Psoas muscle (tissue), 8 donors: ENCODE results near the gene SMTN. TPM values are rescaled to one million over a fixed set of nuclear protein-coding genes. Genes with fewer than 3 reads are reported as not detected.
A peak's percentile ranks its signal among the peaks of the same experiment; 100 is the strongest.

ENCODE experiments used
- ATAC-seq, 4 donors: fragments of 200-7000 bp; cut with Tn5 transposase; one replicate each; pipeline ENCODE4 v1.9.1; 2020; ENCODE audit warnings: moderate library complexity in 3 of 4, mild to moderate bottlenecking in 2 of 4
- DNase-seq, 2 donors: peaks; one replicate each; pipeline ENCODE4 v3.0.0-alpha.2; 2020
- H3K27ac ChIP-seq: fragments of 200-600 bp; one replicate; pipeline ENCODE4 v1.8.0; 2022
- H3K27me3 ChIP-seq, 3 donors: fragments of 200-600 bp in 1 of 3; one replicate each; pipeline versions ENCODE4 v1.6.1 to v1.8.0; 2013 to 2022; ENCODE audit warnings: low read length in 2 of 3, mild to moderate bottlenecking in 2 of 3, moderate library complexity in 1 of 3; ENCODE audit not compliant: insufficient read depth in 3 of 3
- H3K36me3 ChIP-seq, 2 donors: fragments of 200-600 bp in 1 of 2; one replicate each; pipeline versions ENCODE4 v1.6.1 to v1.8.0; 2013 to 2022; ENCODE audit warnings: low read depth in 1 of 2, mild to moderate bottlenecking in 1 of 2, moderate library complexity in 1 of 2; ENCODE audit not compliant: insufficient read depth in 1 of 2
- H3K4me1 ChIP-seq: fragments of 200-600 bp; one replicate; pipeline ENCODE4 v1.8.0; 2022
- H3K4me3 ChIP-seq: fragments of 200-600 bp; one replicate; pipeline ENCODE4 v1.8.0; 2022; ENCODE audit warnings: mild to moderate bottlenecking
- H3K9me3 ChIP-seq: fragments of 200-600 bp; one replicate; pipeline ENCODE4 v1.8.0; 2022
- WGBS, 3 donors: extraction: QIAGEN DNeasy Blood & Tissue Kit; methylation state at CpG; one replicate each; pipeline versions ENCODE4 v1.1.6 to v1.1.7; 2013; 5-methylcytosine and 5-hydroxymethylcytosine counted together
- intact Hi-C, 2 donors: fragments of 100-400 bp; cut with DNase I; formaldehyde crosslinking; loops; one replicate each; pipeline versions ENCODE4 v1.11.0 to v1.14.2; 2022
- polyA plus RNA-seq, 3 donors: library from polyadenylated mRNA; stranded (reverse); fragments of 200-250 nt; gene quantifications; one replicate each; pipeline ENCODE4 v1.2.3, GENCODE V29; 2013
- total RNA-seq, 4 donors: library from RNA; stranded (reverse); fragmentation: NEBNext Ultra II Directional in 2 of 4; extraction: Animal tissue kit (Norgen Biotek cat#: 25700) in 2 of 4; gene quantifications; one replicate each; pipeline versions ENCODE4 v1.2.1 to v1.2.4, GENCODE V29; 2021 to 2023
- TF ChIP-seq, protein P1 (sequence below): fragments of 200-600 bp; IDR thresholded peaks from one replicate; pipeline ENCODE4 v1.8.0; 2022; ENCODE audit warnings: antibody characterized with exemption
- donor health status: healthy with polysubstance abuse.
- donor health status: DM: no; HTN: no; CAD: no; lungs with moderate emphysema.
- donor health status: Bipolar disorder and iron deficiency.
- donor health status: healthy.
- donor health status: DM: yes; HTN: yes; CAD: no.
- donor health status: DM: no; HTN: no; CAD: no.
- donor health status: DM: no; HTN: no; CAD: no.
- donor health status: DM: yes; HTN: yes; CAD: no.

SMTN gene
- total and polyA plus RNA-seq, 7 donors: 23.0 to 79.3 (median 43.4) TPM

DNA sequence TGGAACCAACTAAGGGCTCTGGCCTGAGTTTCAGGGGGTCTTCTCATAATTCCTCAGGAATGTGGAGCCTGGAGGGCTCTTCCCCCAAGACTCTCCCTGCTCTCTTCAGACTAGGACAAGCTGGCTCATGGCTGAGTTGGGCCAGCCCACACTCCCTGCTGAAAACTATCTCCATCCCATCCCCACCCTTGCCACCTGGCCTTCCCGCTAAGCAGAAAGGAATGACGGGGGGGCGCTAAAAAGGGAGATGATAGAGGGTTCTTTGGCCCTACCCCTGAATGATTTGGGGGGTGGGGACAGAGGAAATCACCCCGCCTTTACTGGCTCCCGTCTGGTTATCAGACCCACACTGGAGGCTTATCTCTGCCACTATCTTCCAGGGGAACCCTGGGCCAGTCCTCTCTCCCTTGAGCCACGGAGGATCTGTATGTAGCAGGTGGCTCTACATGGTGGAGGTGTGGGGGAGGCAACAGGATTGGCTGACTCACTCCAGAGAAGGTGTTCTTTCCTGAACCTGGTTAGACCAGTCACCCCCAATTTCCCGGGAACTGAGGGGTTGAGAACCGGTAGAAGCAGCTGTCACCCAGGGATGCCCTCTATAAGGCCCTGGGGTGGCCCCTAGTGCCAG lies 5.7 kb downstream of the SMTN start:
- Histone ChIP-seq H3K4me1 (peaks cover 26% of the 10 kb centered on the region), H3K36me3 (peaks cover 0 to 38% of the 10 kb centered on the region in 2 donors), H3K27ac (peak overlapping the region; percentile 94), H3K4me3 (no peak overlapping the region), H3K9me3 (no peaks in the 10 kb centered on the region), H3K27me3 (no peaks in the 10 kb centered on the region)
- intact Hi-C loops: loop anchor here in 1 of 2 donors (10.0 kb wide), 1 partner anchor 148 kb away; no protein-coding TSS in a partner anchor
- TF ChIP-seq, protein P1, sequence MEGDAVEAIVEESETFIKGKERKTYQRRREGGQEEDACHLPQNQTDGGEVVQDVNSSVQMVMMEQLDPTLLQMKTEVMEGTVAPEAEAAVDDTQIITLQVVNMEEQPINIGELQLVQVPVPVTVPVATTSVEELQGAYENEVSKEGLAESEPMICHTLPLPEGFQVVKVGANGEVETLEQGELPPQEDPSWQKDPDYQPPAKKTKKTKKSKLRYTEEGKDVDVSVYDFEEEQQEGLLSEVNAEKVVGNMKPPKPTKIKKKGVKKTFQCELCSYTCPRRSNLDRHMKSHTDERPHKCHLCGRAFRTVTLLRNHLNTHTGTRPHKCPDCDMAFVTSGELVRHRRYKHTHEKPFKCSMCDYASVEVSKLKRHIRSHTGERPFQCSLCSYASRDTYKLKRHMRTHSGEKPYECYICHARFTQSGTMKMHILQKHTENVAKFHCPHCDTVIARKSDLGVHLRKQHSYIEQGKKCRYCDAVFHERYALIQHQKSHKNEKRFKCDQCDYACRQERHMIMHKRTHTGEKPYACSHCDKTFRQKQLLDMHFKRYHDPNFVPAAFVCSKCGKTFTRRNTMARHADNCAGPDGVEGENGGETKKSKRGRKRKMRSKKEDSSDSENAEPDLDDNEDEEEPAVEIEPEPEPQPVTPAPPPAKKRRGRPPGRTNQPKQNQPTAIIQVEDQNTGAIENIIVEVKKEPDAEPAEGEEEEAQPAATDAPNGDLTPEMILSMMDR: no peak
- 72 to 79% (median 75%) methylated on average over 8 of the region's 8 CpGs for WGBS, 3 donors
- no peak for ATAC-seq
- DNase-seq: no peak

DNA sequence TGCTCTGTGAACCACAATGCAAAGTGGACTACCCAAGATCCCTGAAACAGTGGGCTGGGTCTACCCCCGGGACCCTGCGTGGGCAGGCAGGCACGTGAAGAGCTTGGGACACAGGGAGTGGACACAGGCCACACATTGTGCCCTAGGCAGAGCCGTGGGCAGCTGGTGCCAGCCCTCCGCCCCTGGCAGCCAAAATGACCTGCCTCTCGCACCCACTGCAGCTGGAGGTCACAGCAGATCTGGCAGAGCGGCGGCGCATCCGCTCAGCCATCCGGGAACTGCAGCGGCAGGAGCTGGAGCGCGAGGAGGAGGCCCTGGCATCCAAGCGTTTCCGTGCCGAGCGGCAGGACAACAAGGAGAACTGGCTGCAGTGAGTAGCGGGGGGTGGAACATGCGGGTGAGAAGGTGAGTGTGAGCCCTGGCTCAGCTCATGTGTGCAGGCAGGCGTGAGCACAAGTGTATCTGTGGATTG lies 6.7 kb downstream of the SMTN start:
- no peak for ATAC-seq
- DNase-seq: peak in 1 of 2 donors; percentile 52
- 87 to 92% (median 89%) methylated on average over 21 of the region's 21 CpGs for WGBS, 3 donors
- Histone ChIP-seq H3K4me1 (peaks cover 24% of the 10 kb centered on the region), H3K27me3 (no peaks in the 10 kb centered on the region), H3K9me3 (no peaks in the 10 kb centered on the region), H3K36me3 (peaks cover 0 to 48% of the 10 kb centered on the region in 2 donors), H3K4me3 (no peak overlapping the region), H3K27ac (no peak overlapping the region)
- TF ChIP-seq, protein P1: no peak
- intact Hi-C loops: loop anchor here (2.0 to 10.0 kb wide), 2 partner anchors 61 to 147 kb away; no protein-coding TSS in a partner anchor

DNA sequence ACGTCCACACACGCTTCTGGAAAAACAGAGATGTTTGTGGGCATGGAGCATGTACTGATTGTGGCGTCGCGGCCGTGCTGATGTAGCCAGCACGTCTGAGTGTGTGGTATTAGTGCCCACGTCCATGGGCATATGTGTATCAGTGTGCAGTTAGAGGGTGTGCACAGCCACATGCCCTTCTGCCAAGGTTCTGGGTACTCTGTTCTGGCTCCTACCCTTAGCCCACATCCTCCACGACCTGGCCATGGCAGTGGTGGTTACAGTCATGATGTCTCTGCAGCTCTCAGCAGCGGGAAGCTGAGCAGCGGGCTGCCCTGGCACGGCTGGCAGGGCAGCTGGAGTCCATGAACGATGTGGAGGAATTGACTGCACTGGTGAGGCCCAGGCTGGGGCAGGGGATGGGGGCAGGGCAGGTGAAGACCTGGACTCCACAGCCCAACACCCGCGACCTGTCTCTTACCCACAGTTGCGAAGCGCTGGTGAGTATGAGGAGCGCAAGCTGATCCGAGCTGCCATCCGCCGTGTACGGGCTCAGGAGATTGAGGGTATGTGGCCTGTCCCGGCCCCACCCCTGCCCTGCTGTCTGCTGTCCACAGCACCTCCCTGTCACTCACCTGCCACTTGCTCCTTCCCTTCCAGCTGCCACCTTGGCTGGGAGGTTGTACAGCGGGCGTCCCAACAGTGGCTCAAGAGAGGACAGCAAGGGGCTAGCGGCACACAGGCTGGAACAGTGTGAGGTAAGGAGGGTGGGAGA lies 7.3 kb downstream of the SMTN start:
- Histone ChIP-seq H3K27ac (peak overlapping the region; percentile 46), H3K4me1 (peaks cover 21% of the 10 kb centered on the region), H3K27me3 (no peaks in the 10 kb centered on the region), H3K36me3 (peaks cover 0 to 50% of the 10 kb centered on the region in 2 donors), H3K9me3 (no peaks in the 10 kb centered on the region), H3K4me3 (no peak overlapping the region)
- ATAC-seq (no peak), DNase-seq (no peak)
- 84 to 88% (median 86%) methylated on average over 26 of the region's 26 CpGs for WGBS, 3 donors
- intact Hi-C loops: loop anchor here (2.0 to 10.0 kb wide), 2 partner anchors 60 to 146 kb away; no protein-coding TSS in a partner anchor
- TF ChIP-seq, protein P1: no peak

DNA sequence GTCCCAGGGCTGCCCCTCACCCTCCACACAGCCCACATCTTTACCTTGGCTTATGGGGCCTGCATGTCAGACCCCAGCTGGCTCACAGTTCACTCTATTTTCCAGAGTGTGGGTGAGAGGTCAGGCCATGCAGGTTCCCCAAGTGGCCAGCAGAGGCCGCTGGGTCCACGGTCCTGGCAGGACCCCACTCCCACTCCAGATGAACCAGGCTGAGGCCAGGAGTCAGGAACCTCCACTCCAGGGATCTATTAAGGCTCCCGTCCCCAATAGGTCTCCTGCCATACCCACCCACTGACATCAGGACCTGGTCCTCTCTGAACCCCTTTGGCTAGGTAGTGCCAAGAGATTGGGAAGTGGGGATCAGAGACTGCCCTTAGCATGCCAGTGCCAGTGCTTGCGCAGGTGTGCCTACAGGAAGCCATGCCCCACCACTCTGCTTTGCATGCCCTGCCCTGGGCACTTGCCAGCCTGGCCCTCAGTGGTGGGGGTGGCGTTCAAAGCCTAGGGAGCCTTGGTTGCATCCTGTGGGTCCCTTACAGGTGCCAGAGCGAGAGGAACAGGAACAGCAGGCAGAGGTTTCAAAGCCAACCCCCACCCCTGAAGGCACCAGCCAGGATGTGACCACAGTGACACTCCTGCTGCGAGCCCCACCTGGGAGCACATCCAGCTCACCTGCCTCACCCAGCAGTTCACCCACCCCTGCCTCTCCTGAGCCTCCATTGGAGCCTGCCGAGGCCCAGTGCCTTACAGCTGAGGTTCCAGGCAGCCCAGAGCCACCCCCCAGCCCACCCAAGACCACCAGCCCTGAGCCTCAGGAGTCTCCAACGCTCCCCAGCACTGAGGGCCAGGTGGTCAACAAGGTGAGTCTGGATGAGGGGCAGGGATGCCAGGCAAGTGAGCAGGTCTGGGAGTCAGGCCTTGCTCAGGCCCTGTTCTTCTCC lies 8.3 kb downstream of the SMTN start:
- peak; percentile 59 to 84 for DNase-seq
- Histone ChIP-seq H3K9me3 (no peaks in the 10 kb centered on the region), H3K27me3 (no peaks in the 10 kb centered on the region), H3K36me3 (peaks cover 0 to 55% of the 10 kb centered on the region in 2 donors), H3K4me1 (peaks cover 12% of the 10 kb centered on the region), H3K4me3 (no peak overlapping the region), H3K27ac (peak overlapping the region; percentile 46)
- intact Hi-C loops: loop anchor here (1.0 to 10.0 kb wide), 4 partner anchors 58 to 145 kb away; no protein-coding TSS in a partner anchor
- WGBS, 3 donors: 66 to 71% (median 68%) methylated on average over 8 to 9 of the region's 9 CpGs
- TF ChIP-seq, protein P1: peak; percentile 89
- ATAC-seq: peak; percentile 39 to 57 (median 48)
